Fibroblast of peridontal ligament (primary cell): ENCODE data around the gene EDIL3.
A peak's percentile ranks its signal among the peaks of the same experiment; 100 is the strongest.

ENCODE experiments used
- DNase-seq: peaks from one replicate; pipeline ENCODE4 v3.0.0-alpha.2; 2010; ENCODE audit errors: extremely low read depth

Gene EDIL3

DNA sequence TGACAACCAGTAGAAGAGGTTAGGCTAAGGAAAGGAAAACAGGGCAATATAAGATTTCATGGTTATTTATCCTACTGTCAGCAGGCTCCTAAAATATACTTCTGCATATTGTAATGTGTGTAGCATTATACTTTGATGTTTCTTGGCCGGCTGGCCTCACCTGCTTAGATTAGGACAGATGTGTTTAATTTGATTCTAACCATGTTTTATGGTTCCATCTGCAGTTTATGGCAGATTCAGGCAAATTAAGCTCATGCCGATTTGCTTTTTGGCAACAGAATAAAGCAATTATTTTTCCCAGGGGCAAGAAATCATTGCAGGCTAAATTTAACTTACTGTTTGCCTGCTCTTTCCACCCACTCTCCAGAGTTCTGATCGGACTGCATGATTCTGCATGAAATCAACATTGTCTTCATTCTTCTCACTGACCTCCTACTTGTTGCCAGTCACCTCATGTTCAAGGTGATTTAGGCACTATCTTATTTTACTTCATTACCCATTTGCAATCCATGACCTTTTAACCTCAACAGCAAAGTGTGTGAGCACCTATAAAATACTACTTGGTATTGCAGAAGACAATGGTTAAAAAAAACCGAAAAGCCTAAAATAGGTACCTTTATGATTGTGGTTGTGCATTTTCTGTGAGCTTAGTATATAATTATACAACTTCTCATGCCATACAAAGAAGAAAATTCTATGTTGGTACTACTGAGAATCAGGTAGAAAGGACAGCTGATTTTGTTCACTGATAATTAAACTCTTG, 125.2 kb downstream of the EDIL3 start:
- peak; percentile 25 for DNase-seq

DNA sequence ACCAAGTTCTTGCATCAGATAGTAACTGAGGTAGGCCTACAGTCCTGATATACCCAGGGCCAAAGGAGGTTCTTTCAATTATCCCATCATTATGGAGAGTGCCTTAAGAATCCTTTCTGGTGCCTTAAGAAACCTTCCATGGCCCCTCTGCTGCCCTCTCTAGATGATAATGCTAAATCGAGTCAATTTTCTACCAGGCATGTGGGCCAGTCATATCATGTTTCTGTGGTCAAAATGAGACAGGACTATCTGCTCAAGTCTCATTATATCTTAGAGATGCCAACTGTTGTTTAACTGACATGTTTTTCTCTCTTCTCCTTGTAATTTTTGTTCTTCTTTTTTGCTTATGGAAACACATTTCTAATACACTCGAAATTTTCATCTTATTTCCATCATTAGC, 127.6 kb downstream of the EDIL3 start:
- no peak for DNase-seq

DNA sequence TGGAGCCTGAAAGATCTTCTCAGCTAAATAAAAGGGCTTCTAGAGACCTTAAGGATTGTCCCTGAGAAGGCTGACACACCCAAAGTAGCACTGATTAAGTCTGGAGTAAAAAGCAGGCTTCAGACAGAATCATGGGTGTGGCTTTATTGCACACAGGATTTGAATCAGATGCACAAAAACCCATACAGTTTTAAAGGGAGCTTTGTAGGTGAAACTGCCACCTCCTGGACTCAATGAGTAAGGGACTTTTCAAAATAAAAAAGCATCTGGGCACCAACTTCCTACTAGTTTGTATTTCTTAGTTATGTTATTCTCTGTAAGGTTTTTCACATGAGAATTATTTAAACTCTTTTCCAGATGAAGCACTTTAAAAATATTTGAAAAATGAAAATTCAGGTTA, 129.4 kb downstream of the EDIL3 start:
- peak; percentile 70 for DNase-seq

DNA sequence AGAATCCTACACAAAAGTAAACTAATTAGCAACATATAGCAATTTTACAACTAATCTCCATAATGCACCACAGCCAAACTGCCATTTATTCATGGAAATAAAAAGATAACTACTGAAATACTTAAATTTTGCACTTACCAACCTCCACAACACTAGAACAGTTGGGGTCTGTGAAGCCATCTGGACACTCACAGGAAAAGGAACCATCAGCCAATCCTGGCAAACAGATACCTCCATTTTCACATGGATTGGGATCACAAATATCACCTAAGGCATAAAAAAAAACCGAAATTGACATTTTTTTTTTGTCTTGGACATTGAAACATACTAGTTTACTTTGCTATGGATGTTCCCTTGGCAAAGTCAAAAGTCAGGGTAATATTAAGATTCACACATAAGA, 130.7 kb downstream of the EDIL3 start:
- no peak for DNase-seq

DNA sequence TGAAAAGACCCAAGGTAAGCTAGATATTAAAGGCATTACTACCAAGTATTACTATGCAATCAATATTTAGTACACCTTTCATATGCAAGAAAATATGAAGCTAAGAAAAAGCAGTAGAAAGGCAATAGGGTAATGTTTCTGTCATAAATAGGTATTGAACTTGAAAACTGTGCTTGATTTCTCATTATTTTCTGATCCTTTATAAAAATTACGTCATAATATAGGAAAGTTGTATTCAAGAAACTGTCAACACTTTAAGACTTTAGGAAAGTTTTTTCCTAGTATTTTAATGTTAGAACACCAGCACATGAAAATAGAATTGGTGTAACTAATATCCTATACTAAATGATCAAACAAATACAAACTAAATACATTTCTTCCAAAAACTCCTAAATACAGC, 133.2 kb downstream of the EDIL3 start:
- DNase-seq, result no peak

DNA sequence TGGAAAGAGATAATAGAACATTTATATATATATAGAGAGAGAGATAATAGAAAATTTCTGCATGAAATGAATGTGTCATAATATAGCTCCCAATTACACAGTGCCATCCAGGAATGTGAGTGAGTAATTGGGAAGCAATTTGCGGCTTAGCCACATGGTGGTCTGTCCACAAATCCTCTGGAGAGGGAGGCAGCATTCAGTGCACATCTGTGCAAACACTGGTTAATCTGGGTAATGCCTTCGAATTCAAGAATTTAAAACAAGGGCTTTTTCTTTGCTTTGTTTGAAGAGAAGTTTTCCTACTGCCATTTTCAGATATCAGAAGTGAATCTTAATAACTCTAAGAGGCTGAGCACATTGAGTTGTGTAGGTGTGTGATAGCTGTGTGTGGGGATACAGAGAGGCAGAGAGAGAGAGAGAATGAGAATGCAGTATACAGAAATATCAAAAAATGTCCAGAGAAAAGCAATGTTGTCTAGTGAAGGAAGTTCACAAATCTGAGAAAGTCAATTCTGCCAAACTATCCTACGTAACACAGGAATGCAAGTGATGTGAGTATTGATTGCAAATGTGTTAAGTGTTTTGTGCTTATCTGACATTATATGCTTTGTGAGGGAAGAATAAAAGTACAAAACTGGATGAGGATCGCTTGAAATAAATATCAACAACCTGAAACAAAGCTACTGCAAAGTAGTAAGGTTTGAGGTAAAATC, 134.6 kb downstream of the EDIL3 start:
- peak; percentile 90 for DNase-seq

DNA sequence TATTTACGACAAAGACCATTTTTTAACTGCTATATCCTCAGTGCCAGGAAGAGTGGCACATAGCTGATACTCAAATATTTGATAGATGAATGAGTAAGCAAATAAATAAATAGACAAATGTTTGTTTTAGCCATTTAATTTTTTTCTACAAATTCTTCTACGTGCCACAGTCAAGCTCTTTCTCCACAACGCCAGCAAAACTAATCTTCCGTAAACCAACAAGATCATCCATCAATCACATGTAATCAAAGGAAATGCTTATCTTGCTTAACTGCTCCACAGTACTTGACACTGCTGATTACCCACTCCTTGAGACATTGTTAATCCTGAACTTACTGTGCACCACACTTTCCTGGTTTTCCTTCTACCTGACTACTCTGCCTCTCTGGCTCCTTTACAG, 136.7 kb downstream of the EDIL3 start:
- no peak for DNase-seq

DNA sequence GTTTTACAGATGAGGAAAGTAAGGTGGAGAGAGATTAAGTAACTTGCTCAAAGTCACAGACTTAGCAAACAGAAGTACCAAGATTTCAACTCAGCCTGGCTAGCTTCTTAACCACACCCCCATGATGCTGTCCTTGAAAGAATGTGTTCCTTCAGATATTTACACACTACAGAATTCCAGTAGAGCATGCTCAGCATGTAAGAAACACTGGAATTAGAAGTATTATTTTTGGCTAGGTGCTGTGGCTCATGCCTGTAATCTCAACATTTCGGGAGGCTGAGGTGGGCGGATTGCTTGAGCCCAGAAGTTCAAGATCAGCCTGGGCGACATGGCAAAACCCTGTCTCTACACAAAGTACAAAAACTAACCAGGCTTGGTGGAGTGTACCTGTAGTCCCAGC, 142.4 kb downstream of the EDIL3 start:
- DNase-seq, result peak; percentile 84

DNA sequence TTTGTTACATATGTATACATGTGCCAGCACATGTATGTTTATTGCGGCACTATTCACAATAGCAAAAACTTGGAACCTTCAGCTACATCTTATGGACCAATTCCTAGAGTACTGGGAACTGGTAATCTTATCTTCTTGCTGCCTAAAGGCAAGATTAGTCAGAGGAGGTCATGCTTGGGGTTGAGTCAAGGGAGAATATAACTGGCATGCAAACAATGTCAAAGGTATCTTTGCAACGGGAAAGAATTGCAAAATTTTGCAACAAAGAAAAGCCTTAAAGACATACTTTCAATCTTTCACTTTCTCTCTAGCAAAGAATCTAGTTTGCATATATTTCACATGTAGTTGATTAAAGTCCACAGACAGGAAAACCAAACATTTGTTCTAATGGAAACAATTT, 145.2 kb downstream of the EDIL3 start:
- DNase-seq, result peak; percentile 86

DNA sequence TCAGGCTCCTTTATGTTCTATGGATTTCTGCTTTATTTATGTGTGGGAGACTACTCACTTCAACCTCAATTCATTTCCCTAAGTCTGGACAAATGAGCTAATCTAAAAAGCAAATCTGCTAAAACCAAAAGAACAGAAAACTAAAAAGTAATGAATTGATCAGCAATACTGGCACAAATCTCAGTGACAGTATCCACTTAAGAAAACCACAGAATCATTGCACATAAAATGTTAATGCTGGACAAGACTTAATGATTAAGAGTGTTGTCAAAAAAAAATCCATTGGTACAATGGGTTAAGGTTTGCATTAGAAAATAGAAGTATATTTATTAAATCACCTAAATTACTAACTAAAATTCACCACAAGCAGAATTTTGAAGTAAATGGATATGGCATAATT, 147.6 kb downstream of the EDIL3 start:
- DNase-seq, result no peak

DNA sequence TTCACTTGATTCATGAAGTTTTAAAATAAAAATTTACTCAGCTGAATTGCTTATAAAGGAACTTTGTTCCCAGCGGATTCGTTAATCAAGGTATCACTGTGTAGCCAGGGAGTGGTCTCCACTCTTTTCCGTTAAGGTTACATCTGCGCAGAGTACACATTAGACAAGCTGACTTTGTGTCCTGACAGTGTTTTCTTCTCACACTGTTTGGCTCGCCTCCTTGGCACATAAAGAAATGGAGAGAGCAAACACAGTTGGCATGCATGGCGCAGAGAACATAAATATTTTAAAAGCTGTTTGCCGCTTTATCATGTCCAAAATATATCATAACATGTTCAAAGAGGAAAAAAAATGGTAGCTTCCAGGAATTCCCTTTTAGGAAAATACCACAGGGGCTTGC, 153.2 kb downstream of the EDIL3 start:
- no peak for DNase-seq

DNA sequence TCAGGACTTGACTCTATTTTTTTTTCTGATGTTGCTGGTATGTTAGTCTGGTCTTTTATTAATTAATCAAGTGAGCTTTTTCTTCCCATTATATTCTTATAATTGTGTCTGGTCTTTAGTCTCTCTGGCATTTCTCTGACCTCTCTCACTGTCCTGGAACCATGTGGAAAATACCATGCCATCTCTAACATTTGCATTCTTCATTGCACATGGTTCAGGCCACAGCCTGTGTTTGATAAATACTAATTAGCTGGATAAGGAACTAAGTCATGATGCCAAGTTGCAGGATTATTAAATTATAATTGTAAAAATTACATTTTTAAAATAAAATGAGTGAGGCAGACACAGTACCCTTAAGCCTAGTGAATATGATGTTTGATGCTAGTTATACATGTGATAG, 155.6 kb downstream of the EDIL3 start:
- no peak for DNase-seq

DNA sequence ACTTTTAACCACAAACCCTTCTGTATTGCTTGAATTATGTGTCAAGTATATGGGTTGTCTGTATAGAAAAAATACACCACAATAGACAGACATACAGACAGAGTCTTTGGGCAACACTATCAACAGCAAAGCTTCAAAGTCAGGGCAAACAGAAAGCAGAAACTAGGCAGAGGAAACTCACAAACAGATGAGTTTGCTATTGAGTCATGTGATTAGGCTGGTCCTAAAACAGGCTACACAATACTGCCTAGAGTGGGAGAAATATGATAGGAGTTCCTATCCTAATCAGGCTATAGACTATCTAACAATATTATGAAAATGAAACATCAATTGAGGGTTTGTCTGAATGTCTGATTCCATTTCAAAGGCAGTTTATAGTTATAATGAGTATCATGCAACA, 156.4 kb downstream of the EDIL3 start:
- DNase-seq, result peak; percentile 38

DNA sequence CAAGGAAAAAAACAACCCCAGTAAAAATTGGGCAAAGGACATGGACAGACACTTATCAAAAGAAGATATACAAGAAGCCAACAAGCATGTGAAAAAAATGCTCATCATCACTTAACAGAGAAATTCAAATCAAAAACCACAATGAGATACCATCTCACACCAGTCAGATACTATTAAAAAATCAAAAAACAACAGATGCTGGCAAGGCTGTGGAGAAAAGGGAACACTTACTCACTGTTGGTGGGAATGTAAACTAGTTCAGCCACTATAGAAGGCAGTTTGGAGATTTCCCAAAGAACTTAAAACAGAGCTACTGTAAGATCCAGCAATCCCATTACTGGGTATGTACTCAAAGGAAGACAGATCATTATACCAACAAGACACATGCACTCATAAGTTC, 157.4 kb downstream of the EDIL3 start:
- no peak for DNase-seq

DNA sequence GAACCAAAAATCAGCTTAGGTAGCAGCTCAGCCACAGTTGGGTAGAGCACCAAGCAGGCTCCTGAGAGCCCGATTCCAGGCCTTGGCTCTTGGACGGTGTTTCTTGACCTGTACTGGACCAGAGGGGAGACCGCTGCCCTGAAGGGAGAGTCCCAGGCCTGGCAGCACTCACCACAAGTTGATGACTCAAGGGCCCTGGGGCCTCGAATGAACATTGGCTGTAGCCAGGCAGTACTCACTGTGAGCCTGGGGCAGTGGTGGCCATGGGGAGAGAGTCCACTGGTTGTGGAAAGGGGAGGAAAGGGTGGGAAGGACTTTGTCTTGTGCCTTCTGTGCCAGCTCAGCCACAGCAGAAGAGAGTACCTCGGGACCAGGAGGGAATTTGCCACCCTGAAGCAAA, 166.1 kb downstream of the EDIL3 start:
- no peak for DNase-seq

DNA sequence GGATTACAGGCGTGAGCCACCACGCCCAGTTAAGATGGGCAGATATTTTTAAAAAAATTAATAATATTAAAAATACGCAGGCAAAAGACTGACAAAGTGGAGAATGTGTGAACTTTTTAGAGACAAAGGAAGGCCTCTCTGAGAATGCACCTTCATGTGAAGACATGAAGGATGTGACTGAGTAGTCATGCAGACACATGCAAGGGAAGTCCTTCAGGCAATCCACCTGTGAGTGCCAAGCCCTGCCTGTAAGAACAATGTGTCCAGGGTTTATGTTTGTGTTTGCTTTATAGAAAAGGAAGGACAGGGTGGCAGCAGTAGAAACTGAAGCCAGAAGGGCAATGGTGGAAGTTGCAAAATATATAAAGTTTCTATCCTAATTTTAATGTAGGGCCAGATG, 169.2 kb downstream of the EDIL3 start:
- no peak for DNase-seq

DNA sequence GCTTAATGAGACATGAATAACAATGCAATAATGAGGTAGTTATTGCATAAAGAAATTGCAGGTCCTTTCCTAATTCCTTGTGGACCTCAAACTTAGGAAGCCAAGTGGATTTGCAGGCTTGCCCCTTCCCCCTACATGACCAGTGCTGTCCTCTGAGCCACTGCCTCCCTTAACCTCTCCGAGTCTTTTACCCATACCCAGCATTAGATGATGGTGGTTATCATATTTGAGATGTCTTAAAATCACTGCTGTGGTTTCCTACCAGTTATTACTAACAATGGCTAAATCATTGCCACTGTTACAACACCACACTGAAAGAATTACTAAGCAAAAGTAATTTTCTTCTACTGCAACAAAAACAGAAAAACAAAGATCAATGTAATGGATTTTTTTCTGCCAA, 170.8 kb downstream of the EDIL3 start:
- DNase-seq, result peak; percentile 66

DNA sequence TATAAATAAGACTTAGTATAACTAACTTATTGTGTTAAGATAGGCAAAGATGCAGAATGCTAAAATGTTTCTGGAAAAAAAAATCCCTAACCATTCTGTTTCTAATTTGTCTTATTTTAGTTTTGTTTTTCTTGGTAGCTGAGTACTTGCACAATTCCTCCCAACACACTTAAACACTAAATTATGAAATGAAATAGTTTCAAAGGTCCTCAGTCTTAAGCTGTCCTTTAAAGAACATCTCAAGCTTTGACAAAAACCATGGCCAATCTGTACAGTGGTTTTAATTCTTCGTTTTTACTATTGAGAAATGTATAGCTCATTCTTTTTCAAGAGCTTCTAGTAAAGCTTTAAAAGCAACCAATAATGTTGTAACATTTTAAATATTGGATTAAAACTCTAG, 171.5 kb downstream of the EDIL3 start:
- peak; percentile 56 for DNase-seq

DNA sequence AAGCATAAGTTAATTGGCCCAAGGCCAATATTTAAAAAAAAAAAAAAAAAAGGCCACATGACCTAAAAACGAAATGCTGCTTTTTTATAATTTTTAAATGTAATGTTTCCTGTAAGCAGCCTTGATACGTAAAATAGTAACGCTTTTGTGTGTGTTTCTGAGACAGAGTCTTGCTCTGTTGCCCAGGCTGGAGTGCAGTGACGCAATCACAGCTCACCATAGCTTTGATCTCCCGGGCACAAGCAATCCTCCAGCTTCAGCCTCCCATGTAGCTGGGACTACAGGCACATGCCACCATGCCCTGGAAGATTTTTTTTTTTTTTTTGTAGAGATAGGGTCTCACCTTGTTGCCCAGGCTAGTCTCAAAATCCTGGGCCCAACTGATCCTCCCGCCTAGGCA, 179.9 kb downstream of the EDIL3 start:
- no peak for DNase-seq

DNA sequence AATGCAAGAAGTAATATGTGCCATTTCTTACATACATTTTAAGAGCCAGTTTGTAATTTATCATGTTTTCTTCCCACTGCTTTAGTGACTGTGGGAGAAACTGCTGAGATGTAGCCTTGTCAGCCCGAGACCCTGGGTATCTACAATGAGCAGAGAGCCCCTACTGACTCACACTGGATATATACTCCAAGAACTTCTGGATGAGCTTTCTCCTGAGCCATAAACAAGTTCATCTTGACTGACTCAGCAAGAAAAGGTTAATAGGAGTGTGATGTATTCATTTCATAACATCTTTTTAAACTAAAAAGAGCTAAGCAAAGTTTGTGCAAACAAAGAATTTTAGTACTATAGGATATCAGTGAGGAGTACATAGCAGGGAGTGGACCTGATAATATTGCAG, 182.5 kb downstream of the EDIL3 start:
- peak; percentile 18 for DNase-seq

DNA sequence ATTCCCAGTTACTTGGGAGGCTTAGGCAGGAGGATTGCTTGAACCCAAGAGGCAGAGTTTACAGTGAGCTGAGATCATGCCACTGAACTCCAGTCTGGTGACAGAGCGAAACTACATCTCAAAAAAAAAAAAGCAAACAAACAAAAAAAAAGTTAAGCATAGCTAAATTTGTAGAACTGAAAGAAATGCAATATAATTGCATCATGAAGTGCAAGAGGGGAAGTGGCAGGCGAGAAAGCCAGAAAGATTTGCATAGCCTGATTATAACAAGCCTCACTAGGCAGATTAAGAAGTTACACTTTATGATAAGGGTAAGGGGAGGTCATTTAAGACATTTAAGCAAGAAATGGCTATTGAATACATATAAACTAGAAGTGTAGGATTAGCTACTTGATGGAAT, 187.1 kb downstream of the EDIL3 start:
- no peak for DNase-seq

DNA sequence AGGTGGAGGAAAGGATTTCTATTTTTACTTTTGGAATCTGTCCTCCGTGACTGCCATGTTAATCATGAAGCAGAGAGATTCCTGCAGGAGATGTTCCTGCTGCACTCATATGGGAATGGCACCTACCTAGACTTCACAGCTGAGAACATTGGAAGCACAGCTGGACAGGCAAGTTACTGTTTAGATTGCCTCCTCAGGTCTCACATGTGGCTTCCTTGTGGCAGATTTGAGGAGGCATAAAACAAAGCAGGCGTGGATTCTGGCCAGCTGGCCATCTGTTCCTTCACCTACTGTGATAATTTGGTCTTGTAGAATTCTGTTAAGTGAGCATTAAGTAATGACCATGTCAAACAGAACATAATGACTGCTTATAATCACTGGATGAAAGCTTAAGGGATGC, 193.4 kb downstream of the EDIL3 start:
- no peak for DNase-seq

DNA sequence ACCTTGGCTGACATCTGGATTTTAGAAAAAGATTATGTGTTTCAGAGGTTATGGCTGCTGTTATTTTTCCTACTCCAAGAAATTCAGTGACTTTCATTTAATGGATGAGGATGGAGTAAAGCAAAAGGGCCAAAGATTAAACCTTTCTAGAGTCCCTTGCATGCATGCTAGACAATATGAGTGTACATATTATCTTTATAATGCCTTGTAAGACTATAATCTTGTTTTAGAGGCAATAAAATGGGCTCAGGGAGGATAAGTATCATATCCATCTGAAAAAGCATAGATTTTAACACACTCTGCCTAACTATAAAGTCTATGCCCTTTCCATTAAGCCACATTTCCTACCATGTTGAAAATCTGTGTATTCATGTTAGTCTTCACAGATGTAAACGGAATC, 199.8 kb downstream of the EDIL3 start:
- no peak for DNase-seq

DNA sequence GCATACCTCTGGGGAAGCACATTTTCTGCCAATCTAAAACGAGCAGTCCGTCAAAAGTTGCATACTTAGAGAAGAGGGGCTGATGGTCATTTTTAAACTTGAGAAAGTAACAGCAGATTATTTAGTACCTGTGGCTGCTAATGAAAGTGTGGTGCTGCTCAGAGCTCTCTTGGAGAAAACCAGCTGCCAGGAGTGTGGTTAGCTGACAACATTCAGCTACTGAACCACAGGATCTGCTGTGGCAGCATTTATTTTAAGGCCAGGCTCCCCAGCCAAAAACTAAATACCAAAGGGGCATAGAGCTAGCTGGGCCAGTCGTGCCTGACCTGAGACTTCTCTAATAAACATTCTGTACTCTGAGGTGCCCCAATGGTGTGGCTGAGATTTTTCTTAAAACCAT, 203.6 kb downstream of the EDIL3 start:
- DNase-seq, result peak; percentile 63
